Measurements from ENCODE around the gene PARN.
"Not testable (repeated sequence)": the region's sequence is repeated elsewhere in the genome, so short reads cannot be mapped to it uniquely, and the experiment has no call there.

Gene PARN

DNA sequence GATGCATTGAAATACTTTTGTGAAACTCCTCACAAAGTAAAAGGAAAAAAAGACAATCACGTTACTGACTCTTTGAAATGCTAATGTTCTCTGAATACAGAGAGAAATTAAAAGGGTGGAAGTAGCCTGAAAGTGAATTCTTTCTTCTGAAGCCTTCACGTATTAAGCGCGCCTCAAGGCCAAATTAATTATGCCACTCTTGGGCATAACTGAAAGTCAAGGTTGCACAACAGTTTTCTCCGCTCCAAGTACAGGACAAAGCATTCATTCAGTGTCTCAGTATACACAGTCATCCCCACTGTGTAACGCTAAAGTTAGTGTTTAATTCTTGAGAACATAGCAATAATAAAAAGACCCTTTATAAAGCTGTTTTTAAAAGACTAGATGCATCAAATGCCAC lies 21.5 kb downstream of the PARN start:
- Histone ChIP-seq H3K9me3 (ENCODE audit: control insufficient read depth in 2 of 2, low read length in 2 of 2) (no peaks in the 10 kb centered on the region), H3K36me3 (ENCODE audit: control insufficient read depth in 2 of 2, insufficient read depth in 2 of 2, low read length in 2 of 2) (peaks cover 38 to 48% of the 10 kb centered on the region in 2 donors), H3K4me3 (ENCODE audit: low read length in 2 of 2) (no peak overlapping the region), H3K27me3 (ENCODE audit: control insufficient read depth in 1 of 2, insufficient read depth in 2 of 2, low read length in 2 of 2) (no peaks in the 10 kb centered on the region), H3K4me1 (ENCODE audit: control insufficient read depth, insufficient read depth, low read length) (no peaks in the 10 kb centered on the region), H3K27ac (ENCODE audit: low read length) (no peak overlapping the region), H3K9ac (ENCODE audit: low read length in 2 of 2) (no peak overlapping the region)

DNA sequence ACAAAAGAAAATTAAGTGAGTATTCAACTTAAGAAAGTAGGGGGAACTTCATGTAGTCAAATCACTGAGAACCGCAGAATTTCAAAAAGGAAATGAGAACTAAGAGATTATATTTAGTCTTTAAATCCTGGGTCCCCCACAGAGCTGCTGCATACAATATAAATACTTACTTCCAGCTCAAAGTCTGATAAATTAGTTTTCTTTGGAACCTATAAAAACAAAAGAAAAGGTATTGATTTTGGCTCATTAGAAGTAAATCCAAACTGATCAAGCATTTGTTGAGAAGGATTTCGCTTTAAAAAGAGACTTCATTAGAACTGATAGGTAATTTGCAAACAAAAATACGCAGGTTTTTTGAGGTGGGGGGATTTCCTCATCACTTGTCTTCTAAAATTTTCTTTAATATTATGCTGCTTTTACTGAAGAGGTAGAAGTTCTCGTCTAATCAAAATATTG lies 21.9 kb downstream of the PARN start:
- Histone ChIP-seq H3K9ac (ENCODE audit: low read length in 2 of 2) (no peak overlapping the region), H3K4me3 (ENCODE audit: low read length in 2 of 2) (no peak overlapping the region), H3K4me1 (ENCODE audit: control insufficient read depth, insufficient read depth, low read length) (no peaks in the 10 kb centered on the region), H3K27ac (ENCODE audit: low read length) (no peak overlapping the region), H3K9me3 (ENCODE audit: control insufficient read depth in 2 of 2, low read length in 2 of 2) (no peaks in the 10 kb centered on the region), H3K36me3 (ENCODE audit: control insufficient read depth in 2 of 2, insufficient read depth in 2 of 2, low read length in 2 of 2) (peaks cover 43 to 49% of the 10 kb centered on the region in 2 donors), H3K27me3 (ENCODE audit: control insufficient read depth in 1 of 2, insufficient read depth in 2 of 2, low read length in 2 of 2) (no peaks in the 10 kb centered on the region)

- H3K36me3 ChIP-seq (ENCODE audit: control insufficient read depth in 2 of 2, insufficient read depth in 2 of 2, low read length in 2 of 2) = peaks cover 49 to 53% of the 10 kb centered on the region in 2 donors
- no peaks in the 10 kb centered on the region for H3K27me3 ChIP-seq (ENCODE audit: control insufficient read depth in 1 of 2, insufficient read depth in 2 of 2, low read length in 2 of 2)
- H3K27ac ChIP-seq (ENCODE audit: low read length) = no peak overlapping the region
- no peaks in the 10 kb centered on the region for H3K9me3 ChIP-seq (ENCODE audit: control insufficient read depth in 2 of 2, low read length in 2 of 2)
- H3K4me3 ChIP-seq (ENCODE audit: low read length in 2 of 2) = no peak overlapping the region
- no peak overlapping the region for H3K9ac ChIP-seq (ENCODE audit: low read length in 2 of 2)
- no peaks in the 10 kb centered on the region for H3K4me1 ChIP-seq (ENCODE audit: control insufficient read depth, insufficient read depth, low read length)
Measured at GRCh38 chr16:14606102-14606501, 24.0 kb downstream of the PARN start.

GRCh38 chr16:14602443-14602963 lies 27.6 kb downstream of the PARN start:
- Histone ChIP-seq H3K9me3 (ENCODE audit: control insufficient read depth in 2 of 2, low read length in 2 of 2) (no peaks in the 10 kb centered on the region), H3K27ac (ENCODE audit: low read length) (no peak overlapping the region), H3K4me3 (ENCODE audit: low read length in 2 of 2) (no peak overlapping the region), H3K4me1 (ENCODE audit: control insufficient read depth, insufficient read depth, low read length) (no peaks in the 10 kb centered on the region), H3K27me3 (ENCODE audit: control insufficient read depth in 1 of 2, insufficient read depth in 2 of 2, low read length in 2 of 2) (no peaks in the 10 kb centered on the region), H3K9ac (ENCODE audit: low read length in 2 of 2) (no peak overlapping the region), H3K36me3 (ENCODE audit: control insufficient read depth in 2 of 2, insufficient read depth in 2 of 2, low read length in 2 of 2) (peaks cover 33 to 45% of the 10 kb centered on the region in 2 donors)

GRCh38 chr16:14600164-14600563 lies 29.9 kb downstream of the PARN start:
- H3K4me1 ChIP-seq (ENCODE audit: control insufficient read depth, insufficient read depth, low read length) = no peaks in the 10 kb centered on the region
- no peak overlapping the region for H3K9ac ChIP-seq (ENCODE audit: low read length in 2 of 2)
- H3K27ac ChIP-seq (ENCODE audit: low read length) = no peak overlapping the region
- H3K27me3 ChIP-seq (ENCODE audit: control insufficient read depth in 1 of 2, insufficient read depth in 2 of 2, low read length in 2 of 2) = no peaks in the 10 kb centered on the region
- H3K9me3 ChIP-seq (ENCODE audit: control insufficient read depth in 2 of 2, low read length in 2 of 2) = no peaks in the 10 kb centered on the region
- H3K36me3 ChIP-seq (ENCODE audit: control insufficient read depth in 2 of 2, insufficient read depth in 2 of 2, low read length in 2 of 2) = peaks cover 27 to 38% of the 10 kb centered on the region in 2 donors
- H3K4me3 ChIP-seq (ENCODE audit: low read length in 2 of 2) = no peak overlapping the region

DNA sequence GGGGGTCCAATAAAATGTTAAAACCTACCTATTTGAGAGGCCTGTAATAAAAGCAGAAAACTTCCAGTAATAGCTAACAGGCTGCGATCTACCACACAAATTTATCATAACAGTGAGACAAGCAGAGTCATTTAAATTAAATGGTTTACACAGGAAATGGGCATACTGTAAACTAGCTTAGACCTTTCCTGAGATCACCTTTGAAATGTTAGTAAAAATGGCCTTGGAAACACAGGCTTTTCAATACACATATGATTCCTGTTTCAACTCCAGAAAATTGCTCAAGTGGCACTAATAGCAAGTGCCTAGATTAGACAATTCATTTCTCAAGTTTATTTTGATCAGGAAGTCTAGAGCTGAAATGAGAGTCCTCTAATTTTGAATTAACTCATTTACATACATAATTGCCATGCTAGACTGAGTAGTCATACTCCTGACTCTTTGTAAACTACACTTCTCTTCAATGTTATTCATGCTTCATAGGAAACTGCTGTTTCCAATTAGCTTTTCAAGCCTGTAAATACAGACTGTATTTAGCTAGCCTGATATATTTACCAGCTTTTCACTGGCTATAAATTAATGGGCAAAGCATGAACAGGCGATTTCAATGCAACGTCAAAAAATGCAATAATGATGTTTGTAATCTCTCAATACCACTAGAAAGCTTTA lies 43.3 kb downstream of the PARN start:
- no peaks in the 10 kb centered on the region for H3K9me3 ChIP-seq (ENCODE audit: control insufficient read depth in 2 of 2, low read length in 2 of 2)
- H3K9ac ChIP-seq (ENCODE audit: low read length in 2 of 2) = no peak overlapping the region
- H3K27ac ChIP-seq (ENCODE audit: low read length) = no peak overlapping the region
- H3K36me3 ChIP-seq (ENCODE audit: control insufficient read depth in 2 of 2, insufficient read depth in 2 of 2, low read length in 2 of 2) = peaks cover 27 to 35% of the 10 kb centered on the region in 2 donors
- no peak overlapping the region for H3K4me3 ChIP-seq (ENCODE audit: low read length in 2 of 2)
- no peaks in the 10 kb centered on the region for H3K27me3 ChIP-seq (ENCODE audit: control insufficient read depth in 1 of 2, insufficient read depth in 2 of 2, low read length in 2 of 2)
- H3K4me1 ChIP-seq (ENCODE audit: control insufficient read depth, insufficient read depth, low read length) = no peaks in the 10 kb centered on the region

- no peaks in the 10 kb centered on the region for H3K27me3 ChIP-seq (ENCODE audit: control insufficient read depth in 1 of 2, insufficient read depth in 2 of 2, low read length in 2 of 2)
- no peak overlapping the region for H3K9ac ChIP-seq (ENCODE audit: low read length in 2 of 2)
- no peak overlapping the region for H3K27ac ChIP-seq (ENCODE audit: low read length)
- H3K36me3 ChIP-seq (ENCODE audit: control insufficient read depth in 2 of 2, insufficient read depth in 2 of 2, low read length in 2 of 2) = peaks cover 29 to 48% of the 10 kb centered on the region in 2 donors
- no peaks in the 10 kb centered on the region for H3K4me1 ChIP-seq (ENCODE audit: control insufficient read depth, insufficient read depth, low read length)
- H3K9me3 ChIP-seq (ENCODE audit: control insufficient read depth in 2 of 2, low read length in 2 of 2) = no peaks in the 10 kb centered on the region
- H3K4me3 ChIP-seq (ENCODE audit: low read length in 2 of 2) = no peak overlapping the region
Measured at GRCh38 chr16:14585287-14585686, 44.8 kb downstream of the PARN start.

- H3K9ac ChIP-seq (ENCODE audit: low read length in 2 of 2); H3K4me3 ChIP-seq (ENCODE audit: low read length in 2 of 2); H3K27me3 ChIP-seq (ENCODE audit: control insufficient read depth in 1 of 2, insufficient read depth in 2 of 2, low read length in 2 of 2); H3K9me3 ChIP-seq (ENCODE audit: control insufficient read depth in 2 of 2, low read length in 2 of 2); H3K27ac ChIP-seq (ENCODE audit: low read length); H3K4me1 ChIP-seq (ENCODE audit: control insufficient read depth, insufficient read depth, low read length): not testable (repeated sequence)
- peaks cover 40 to 48% of the 10 kb centered on the region in 2 donors for H3K36me3 ChIP-seq (ENCODE audit: control insufficient read depth in 2 of 2, insufficient read depth in 2 of 2, low read length in 2 of 2)
Measured at GRCh38 chr16:14580926-14581325, 49.1 kb downstream of the PARN start.

DNA sequence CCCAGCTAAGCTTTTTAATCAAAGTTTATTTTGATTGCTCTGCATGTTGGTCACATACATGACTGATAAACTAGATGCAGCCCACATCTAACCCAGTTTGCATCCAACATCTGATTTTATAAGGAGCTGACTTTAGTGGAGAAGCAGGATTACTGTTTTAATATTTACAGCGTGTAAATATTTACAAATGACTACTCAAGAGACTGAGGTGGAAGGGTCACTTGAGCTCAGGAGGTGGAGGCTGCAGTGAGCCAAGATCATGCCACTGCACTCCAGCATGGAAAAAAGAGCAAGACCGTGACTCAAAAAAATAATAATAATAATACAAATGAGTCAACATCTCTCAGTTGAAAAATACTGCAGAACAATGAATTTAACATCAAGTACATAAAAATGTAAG lies 50.8 kb downstream of the PARN start:
- H3K4me3 ChIP-seq (ENCODE audit: low read length in 2 of 2) = no peak overlapping the region
- H3K27me3 ChIP-seq (ENCODE audit: control insufficient read depth in 1 of 2, insufficient read depth in 2 of 2, low read length in 2 of 2) = no peaks in the 10 kb centered on the region
- H3K4me1 ChIP-seq (ENCODE audit: control insufficient read depth, insufficient read depth, low read length) = no peaks in the 10 kb centered on the region
- H3K9me3 ChIP-seq (ENCODE audit: control insufficient read depth in 2 of 2, low read length in 2 of 2) = no peaks in the 10 kb centered on the region
- peaks cover 40 to 49% of the 10 kb centered on the region in 2 donors for H3K36me3 ChIP-seq (ENCODE audit: control insufficient read depth in 2 of 2, insufficient read depth in 2 of 2, low read length in 2 of 2)
- no peak overlapping the region for H3K9ac ChIP-seq (ENCODE audit: low read length in 2 of 2)
- no peak overlapping the region for H3K27ac ChIP-seq (ENCODE audit: low read length)

- Histone ChIP-seq H3K4me1 (ENCODE audit: control insufficient read depth, insufficient read depth, low read length) (no peaks in the 10 kb centered on the region), H3K27ac (ENCODE audit: low read length) (no peak overlapping the region), H3K36me3 (ENCODE audit: control insufficient read depth in 2 of 2, insufficient read depth in 2 of 2, low read length in 2 of 2) (peaks cover 20 to 32% of the 10 kb centered on the region in 2 donors), H3K4me3 (ENCODE audit: low read length in 2 of 2) (no peak overlapping the region), H3K9me3 (ENCODE audit: control insufficient read depth in 2 of 2, low read length in 2 of 2) (no peaks in the 10 kb centered on the region), H3K9ac (ENCODE audit: low read length in 2 of 2) (no peak overlapping the region), H3K27me3 (ENCODE audit: control insufficient read depth in 1 of 2, insufficient read depth in 2 of 2, low read length in 2 of 2) (no peaks in the 10 kb centered on the region)
Measured at GRCh38 chr16:14576532-14576931, 53.5 kb downstream of the PARN start.

GRCh38 chr16:14576069-14576468 lies 54.0 kb downstream of the PARN start:
- no peaks in the 10 kb centered on the region for H3K9me3 ChIP-seq (ENCODE audit: control insufficient read depth in 2 of 2, low read length in 2 of 2)
- H3K4me3 ChIP-seq (ENCODE audit: low read length in 2 of 2) = no peak overlapping the region
- peaks cover 16 to 28% of the 10 kb centered on the region in 2 donors for H3K36me3 ChIP-seq (ENCODE audit: control insufficient read depth in 2 of 2, insufficient read depth in 2 of 2, low read length in 2 of 2)
- no peak overlapping the region for H3K27ac ChIP-seq (ENCODE audit: low read length)
- no peak overlapping the region for H3K9ac ChIP-seq (ENCODE audit: low read length in 2 of 2)
- H3K4me1 ChIP-seq (ENCODE audit: control insufficient read depth, insufficient read depth, low read length) = no peaks in the 10 kb centered on the region
- no peaks in the 10 kb centered on the region for H3K27me3 ChIP-seq (ENCODE audit: control insufficient read depth in 1 of 2, insufficient read depth in 2 of 2, low read length in 2 of 2)
